GM19023 (cell line): ENCODE data around the gene RASSF5.
A peak's percentile ranks its signal among the peaks of the same experiment; 100 is the strongest.

Experiments
- ATAC-seq: cut with Tn5 transposase; IDR thresholded peaks from one replicate; pipeline ENCODE4 v1.9.1; 2021; ENCODE audit warnings: mild to moderate bottlenecking, moderate library complexity; ENCODE audit not compliant: unreplicated experiment

Gene RASSF5

DNA sequence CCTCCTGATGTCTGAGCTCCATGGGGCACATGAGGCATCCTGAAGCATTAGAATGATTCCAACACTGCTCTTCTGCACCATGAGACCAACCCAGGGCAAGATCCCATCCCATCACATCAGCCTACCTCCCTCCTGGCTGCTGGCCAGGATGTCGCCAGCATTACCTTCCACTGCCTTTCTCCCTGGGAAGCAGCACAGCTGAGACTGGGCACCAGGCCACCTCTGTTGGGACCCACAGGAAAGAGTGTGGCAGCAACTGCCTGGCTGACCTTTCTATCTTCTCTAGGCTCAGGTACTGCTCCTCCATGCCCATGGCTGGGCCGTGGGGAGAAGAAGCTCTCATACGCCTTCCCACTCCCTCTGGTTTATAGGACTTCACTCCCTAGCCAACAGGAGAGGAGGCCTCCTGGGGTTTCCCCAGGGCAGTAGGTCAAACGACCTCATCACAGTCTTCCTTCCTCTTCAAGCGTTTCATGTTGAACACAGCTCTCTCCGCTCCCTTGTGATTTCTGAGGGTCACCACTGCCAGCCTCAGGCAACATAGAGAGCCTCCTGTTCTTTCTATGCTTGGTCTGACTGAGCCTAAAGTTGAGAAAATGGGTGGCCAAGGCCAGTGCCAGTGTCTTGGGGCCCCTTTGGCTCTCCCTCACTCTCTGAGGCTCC lies 11.1 kb upstream of the RASSF5 start:
- peak; percentile 56 for ATAC-seq

GRCh38 chr1:206497363-206497762 lies 10.0 kb upstream of the RASSF5 start:
- no peak for ATAC-seq

DNA sequence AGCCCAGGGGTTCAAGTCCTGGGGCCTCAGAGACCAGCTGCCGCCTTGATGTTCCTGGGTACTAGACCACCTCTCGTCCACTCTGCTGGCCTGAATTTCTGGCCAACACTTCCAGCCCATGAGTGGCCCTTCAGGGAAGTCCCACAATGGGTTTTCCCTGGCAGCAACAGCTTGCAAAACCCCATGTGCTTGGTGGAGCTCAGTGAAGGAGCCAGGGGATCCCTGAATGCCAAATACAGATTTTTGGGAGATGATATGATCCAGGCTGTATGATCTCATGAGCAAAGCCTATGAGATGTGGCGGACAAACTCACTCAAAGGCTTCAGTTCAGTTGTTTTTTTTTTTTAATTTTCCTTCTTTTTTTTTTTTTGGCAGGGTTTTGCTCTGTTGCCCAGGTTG lies 9.6 kb upstream of the RASSF5 start:
- ATAC-seq, result no peak

DNA sequence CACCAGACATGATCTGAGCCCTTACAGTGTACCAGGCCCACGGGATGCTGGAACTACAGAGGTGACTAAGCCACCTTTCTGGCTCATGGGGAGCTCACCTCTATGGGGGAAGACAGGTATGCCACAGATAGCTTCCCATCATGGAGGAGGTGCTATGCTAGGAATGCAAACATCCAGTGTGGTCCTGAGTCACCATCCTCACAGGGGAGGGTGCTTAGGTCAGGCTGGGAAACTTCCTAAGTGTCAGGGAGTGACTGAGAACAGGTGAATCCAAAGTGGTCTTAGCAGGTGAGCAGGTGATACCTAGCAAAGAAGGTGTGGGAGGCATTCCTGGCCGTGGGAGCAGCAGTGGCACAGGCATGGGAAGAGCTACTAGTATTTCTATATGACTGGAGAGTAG lies 8.6 kb upstream of the RASSF5 start:
- no peak for ATAC-seq

DNA sequence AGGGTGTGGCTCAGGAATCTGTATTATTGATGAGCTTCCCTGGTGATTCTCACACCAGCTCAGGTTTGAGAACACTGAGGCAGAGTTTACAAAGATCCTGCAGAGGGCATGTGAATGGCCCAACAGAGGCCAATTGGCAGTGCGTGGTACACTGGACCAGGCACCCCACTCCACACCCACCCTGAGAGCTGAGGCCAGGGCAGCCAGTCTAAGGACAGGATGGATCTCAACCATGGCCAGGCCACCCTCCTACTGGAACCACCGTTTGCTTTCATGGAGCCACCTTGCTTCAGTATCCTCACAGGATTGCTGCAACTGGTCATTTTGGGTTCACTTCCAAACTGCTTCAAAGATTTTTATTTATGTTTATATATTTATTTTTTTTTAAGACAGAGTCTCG lies 7.3 kb upstream of the RASSF5 start:
- no peak for ATAC-seq

- ATAC-seq, result no peak
Observed at GRCh38 chr1:206501881-206502280, 5.5 kb upstream of the RASSF5 start.

- ATAC-seq, result no peak
Observed at GRCh38 chr1:206502403-206502802, 4.9 kb upstream of the RASSF5 start.

DNA sequence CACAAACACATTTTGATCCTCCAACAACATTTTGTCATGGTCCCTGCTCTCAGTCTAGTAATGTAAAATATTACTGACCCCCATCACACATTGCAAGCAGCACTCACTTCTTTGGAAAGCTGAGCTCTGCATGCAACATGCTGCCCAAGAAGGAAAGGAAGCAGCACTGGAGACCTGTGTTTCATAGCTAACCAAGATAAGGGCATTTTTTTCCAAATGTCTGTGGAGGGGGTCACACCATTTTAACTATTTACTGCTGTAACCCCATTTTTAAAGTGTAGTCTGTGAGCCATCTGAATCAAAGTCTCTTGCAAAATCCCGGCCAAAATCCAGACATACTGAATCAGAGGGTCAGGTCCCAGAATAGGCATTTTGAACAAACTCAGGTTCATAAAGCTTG lies 4.5 kb upstream of the RASSF5 start:
- ATAC-seq, result no peak

DNA sequence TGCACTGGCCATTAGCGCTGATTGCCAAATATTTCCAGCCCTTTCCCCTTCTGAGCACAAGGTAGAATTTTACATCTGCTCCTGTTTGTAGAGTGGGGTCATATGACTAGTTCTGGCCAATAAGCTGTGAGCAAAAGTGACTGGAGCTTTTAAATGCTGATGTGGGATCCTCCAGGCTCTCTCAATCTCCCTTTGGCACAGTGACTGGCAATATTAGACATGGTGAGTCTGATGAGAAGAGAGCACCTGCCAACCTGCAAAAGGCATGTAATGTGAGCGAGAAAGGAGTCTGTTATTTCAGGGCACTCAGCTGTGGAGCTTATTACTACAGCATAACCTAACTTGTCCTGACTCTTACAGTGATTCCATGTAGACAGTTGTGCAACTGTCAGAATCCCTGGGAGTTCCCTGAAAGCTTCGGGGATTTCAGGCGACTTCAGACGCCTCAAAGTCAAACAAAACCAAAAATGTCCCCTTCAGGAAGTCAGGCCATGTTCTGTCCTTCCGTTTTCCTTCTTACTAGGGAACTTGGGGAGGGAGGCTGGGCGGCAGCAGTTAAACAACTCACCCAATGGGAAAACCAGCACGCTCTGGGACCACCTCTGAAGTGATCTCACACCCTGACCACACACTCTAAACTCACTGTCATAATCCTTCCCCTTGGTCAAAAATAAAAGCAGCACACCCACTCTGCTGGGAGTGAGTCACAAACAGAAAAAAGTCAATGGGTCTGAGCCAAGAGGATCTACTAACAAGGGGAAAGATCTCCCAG lies 3.6 kb upstream of the RASSF5 start:
- ATAC-seq, result peak; percentile 57

- no peak for ATAC-seq
Observed at GRCh38 chr1:206504363-206504713, 3.0 kb upstream of the RASSF5 start.

- ATAC-seq, result no peak
Observed at GRCh38 chr1:206505702-206506355, 1.5 kb upstream of the RASSF5 start.

GRCh38 chr1:206506405-206507283 lies 687 bp upstream of the RASSF5 start:
- peak; percentile 23 for ATAC-seq

GRCh38 chr1:206508130-206508889 lies 979 bp downstream of the RASSF5 start:
- no peak for ATAC-seq

DNA sequence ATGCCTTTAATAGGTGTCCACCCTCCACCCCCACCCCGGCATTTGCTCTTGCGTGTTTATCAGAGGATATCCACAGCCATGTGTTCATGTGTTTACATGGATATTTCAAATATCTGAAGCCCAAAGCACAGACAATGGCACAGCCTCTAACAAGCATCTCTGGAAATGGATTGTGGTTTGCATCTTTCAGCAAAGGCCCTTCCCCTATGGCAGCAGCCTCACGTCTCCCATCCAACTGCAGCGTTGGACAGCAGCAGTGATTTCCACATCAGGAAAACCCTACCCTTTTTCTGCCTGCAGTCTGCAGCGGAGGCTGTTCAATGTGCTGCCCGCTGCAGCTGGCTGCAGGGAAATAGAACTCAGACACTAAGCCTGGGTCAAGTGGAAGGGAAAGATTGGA lies 1.6 kb downstream of the RASSF5 start:
- no peak for ATAC-seq

GRCh38 chr1:206509612-206510257 lies 2.4 kb downstream of the RASSF5 start:
- ATAC-seq, result no peak

- no peak for ATAC-seq
Observed at GRCh38 chr1:206510371-206510770, 3.0 kb downstream of the RASSF5 start.

DNA sequence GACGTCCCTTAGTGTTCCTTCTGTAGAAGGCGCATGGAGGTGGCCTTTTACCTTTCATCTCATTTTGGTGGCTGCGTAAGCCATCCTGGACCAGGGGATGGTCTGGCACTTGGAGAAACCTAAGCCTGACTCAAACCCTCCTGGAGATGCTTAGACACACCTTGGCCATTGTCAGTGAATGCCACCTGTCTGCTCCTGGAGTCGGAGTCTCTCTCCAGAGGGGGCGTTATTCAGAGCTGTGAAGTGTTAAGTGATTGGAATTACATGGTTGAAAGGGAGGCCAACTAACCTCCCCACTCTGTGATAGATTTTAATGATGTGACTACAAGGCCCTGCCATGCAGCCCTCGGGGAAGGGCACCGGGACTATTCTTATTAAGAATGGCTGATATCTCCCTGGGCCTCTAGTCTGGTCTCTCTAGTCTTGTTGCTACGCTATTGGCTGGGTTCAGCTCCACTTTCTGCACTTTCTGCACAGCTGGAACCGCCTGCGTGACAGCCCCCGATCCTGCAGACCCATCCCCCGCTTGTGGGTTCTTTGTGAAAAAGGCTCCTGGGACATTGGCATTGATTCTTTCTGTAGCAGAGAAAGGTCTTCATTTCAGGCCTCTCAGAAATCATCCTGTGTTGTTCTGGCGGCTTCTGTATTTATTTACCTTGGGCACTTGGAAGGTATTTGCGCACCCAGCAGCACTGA lies 4.2 kb downstream of the RASSF5 start:
- ATAC-seq, result no peak

DNA sequence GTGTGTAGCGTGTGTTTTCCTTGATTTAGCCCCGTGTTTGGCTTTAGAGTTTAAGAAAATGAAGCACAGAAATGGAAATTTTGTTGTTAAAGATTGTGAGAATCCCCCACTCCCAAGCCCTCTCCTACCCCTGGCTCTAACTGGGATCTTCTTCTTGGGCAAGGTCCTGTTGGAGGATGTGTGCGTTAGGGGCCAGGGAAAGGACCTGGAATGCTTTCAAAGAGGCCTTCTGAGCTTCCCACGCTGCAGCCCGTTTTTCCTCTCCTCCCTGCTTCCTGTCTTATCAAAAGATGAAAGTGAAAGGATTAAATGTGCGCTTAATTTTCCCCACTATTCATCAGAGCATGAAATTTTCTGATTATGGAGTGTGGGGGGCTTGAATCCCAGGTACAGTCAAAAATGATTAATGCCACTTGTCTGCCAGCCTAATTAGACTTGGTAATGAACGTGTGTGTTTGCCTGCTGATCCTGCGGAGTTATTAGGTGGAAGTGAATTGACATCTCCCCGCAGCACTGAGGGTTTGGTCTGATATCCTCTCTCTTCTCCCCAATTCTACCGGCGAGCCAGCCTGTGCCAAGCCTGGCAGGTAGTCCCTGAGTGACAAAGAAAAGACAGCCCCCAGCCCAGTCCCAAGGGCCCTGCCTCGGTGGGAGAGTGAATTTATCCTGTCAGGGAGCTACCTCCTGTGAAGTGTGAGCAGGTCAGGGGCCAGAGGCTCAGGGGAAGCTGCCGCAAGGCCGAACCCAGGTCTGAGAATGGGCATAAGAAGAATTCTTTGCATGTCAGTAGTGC lies 4.9 kb downstream of the RASSF5 start:
- ATAC-seq, result no peak

DNA sequence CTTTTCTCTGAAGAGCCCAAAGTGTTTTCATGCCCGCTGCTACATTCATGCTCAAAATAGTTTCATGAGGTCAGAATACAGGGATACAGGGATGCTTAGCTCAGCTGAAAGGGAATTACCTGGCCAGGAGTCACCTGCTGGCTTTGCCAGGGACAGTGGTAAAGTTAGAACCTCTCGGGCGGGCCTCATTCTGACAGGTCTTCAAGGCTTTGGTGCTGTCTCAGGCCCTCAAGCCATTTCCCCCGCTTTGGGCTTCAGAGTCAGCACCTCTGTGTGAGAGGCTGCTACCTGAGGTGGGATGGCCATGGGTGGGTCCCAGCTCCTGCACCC lies 5.5 kb downstream of the RASSF5 start:
- ATAC-seq, result no peak
